GM19372 (cell line): Measurements from ENCODE around the gene UBQLN1.

Experiments used
- ATAC-seq: cut with Tn5 transposase; IDR thresholded peaks from one replicate; pipeline ENCODE4 v1.9.1; 2021; ENCODE audit warnings: mild to moderate bottlenecking, low read depth, moderate library complexity; ENCODE audit not compliant: unreplicated experiment

Gene UBQLN1

GRCh38 chr9:83698976-83699585 is 8.7 kb downstream of the UBQLN1 start:
- ATAC-seq, result no peak

DNA sequence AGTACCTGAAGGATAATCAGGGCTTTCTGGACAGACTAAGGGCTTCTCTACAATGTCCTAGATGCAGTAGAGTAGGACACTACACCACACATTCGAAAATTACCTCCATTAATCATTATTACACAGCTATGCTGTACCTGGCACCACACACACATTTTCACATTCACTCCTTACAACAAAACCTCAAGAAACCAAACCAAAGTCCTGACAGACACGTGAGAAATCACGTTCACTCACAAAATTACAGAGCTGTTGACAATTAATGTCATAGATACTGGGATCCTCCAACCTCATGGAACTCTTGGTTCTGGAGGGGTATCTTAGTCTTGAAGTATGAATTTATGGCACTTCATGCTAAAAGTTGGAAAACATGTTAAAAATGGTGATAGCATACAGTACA is 16.3 kb downstream of the UBQLN1 start:
- ATAC-seq, result no peak

GRCh38 chr9:83688921-83689320 is 18.8 kb downstream of the UBQLN1 start:
- ATAC-seq, result no peak

- no peak for ATAC-seq
Observed at GRCh38 chr9:83681490-83681889, 26.3 kb downstream of the UBQLN1 start.

DNA sequence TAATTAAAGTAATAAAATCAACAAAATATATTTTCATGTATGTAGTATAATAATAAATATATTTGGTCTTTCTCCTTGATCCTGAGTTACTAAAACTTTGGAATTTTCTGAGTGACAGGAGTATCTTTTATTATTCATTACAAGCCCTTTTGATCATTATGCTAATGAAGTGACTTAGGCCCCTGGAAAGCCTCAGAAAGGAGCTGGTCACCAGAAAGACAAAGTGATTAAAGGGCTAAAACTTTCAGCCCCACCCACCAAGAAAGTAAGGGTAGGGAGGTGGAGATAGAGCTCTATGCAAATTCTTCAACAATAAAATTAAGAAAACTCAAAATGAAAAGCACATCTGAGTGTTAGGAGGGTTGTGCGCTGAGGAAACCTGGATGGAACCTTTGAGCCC is 27.5 kb downstream of the UBQLN1 start:
- ATAC-seq, result no peak

- ATAC-seq, result no peak
Observed at GRCh38 chr9:83677596-83677995, 30.2 kb downstream of the UBQLN1 start.

- no peak for ATAC-seq
Observed at GRCh38 chr9:83675466-83675865, 32.3 kb downstream of the UBQLN1 start.

GRCh38 chr9:83671451-83671850 is 36.3 kb downstream of the UBQLN1 start:
- no peak for ATAC-seq

DNA sequence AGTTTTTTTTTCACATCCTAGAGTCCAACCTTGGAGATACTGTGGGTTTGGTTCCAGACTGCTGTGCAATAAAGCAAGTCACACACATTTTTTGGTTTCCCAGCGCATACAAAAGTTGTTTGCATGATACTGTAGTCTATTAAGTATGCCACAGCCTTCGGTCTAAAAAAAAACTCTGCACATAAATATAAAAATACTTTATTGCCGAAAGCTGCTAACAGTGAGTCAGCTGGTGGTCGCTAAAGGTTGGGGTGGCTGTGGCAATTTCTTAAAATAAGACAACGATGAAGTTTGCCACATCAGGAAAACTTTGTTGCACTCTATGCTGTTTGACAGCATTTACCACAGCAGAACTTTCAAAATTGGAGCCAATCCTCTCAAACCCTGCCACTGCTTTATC is 37.4 kb downstream of the UBQLN1 start:
- no peak for ATAC-seq

GRCh38 chr9:83669067-83669466 is 38.7 kb downstream of the UBQLN1 start:
- no peak for ATAC-seq

GRCh38 chr9:83665580-83666200 is 42.1 kb downstream of the UBQLN1 start:
- peak; percentile 75 for ATAC-seq

DNA sequence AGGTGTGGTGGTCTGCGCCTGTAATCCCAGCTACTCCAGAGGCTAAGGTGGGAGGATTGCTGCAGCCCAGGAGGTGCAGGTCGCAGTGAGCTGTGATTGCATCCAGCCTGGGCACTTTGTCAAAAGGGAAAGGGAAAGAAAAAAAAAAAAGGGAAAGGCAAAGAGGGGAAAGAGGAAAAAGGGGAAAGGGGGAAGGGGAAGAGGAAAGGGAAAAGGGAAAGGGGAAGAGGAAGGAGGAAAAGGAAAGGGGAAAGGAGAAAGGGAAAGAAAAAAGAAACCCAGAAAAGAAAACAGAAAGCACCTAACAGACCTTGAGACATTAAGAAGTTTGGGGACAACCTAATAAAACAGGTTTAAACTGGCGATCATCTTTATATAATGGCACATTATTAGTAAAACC is 44.8 kb downstream of the UBQLN1 start:
- no peak for ATAC-seq

- no peak for ATAC-seq
Observed at GRCh38 chr9:83656952-83657351, 50.8 kb downstream of the UBQLN1 start.

DNA sequence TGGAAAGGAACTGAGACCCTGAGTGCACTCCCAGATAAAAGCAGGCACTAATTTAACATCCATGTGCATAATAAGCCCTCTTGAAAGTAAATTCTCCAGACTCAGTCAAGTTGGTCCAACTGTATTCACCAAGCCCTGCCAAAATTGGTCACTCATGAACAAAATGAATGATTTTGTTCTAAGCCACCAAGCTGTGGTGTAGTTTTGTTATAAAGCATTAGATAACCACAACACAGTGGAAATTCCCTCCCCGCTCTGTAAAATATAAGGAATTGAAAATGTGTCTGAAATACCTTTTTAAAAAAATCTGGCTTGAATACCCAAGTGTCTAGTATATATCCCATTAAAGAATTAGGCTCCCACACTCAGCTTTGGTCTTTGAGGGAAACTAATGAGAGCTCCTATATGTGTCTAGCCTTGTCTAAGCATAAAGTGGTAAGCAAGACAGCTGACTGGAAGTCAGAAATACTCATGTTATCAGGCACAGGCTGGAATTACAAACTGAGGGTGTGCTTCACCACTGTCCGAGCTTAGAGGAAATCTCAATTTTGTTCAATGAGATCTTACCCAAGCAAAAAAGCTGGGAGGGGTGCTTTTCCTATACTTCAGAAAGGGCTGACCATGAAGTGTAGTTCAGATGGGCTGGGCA is 51.6 kb downstream of the UBQLN1 start:
- ATAC-seq, result no peak

DNA sequence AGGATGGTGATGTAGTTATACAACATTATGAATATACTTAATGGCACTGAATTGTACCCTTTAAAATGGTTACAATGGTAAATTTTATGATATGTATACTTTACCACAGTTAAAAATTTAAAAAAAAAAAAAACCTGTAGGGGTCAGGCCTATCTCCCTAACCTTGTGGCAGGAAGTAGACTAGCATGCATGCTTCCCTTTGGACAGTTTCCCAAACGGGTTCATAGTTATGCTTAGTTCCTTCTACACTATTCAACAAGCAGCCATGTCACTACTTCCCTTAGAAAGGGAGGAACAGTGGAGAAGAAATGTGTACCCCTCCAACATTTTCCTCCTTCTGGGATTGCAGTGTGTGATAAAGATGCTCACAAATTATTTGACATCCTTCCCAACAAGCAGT is 52.3 kb downstream of the UBQLN1 start:
- ATAC-seq, result no peak

GRCh38 chr9:83652433-83652832 is 55.3 kb downstream of the UBQLN1 start:
- no peak for ATAC-seq

- ATAC-seq, result no peak
Observed at GRCh38 chr9:83651558-83651957, 56.2 kb downstream of the UBQLN1 start.

DNA sequence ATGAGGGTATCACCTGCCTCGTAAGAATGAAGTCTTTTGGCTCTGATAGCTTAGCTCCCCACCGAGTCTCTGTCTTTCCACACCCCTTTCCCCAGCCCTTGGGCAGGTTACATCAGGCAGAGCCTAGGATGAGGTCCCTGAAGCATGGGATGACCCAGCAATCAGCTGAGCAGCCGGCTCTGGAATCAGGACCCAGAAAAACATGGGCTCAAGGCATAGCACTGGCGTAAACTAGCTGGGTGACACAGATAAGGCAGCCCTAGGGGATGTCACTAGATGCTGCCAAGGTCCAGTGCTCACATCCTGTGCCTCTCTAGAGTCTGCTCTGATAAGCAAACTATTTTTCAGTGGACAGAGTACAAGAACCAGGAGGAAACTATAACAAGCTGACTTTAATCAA is 58.2 kb downstream of the UBQLN1 start:
- no peak for ATAC-seq

GRCh38 chr9:83649080-83649479 is 58.7 kb downstream of the UBQLN1 start:
- ATAC-seq, result peak; percentile 73

- ATAC-seq, result no peak
Observed at GRCh38 chr9:83646500-83647239, 61.1 kb downstream of the UBQLN1 start.

- ATAC-seq, result no peak
Observed at GRCh38 chr9:83642793-83643192, 65.0 kb downstream of the UBQLN1 start.
